Hypothalamus (tissue), 51 donors: ENCODE measurements around the gene PSMB7.
A peak's percentile ranks its signal among the peaks of the same experiment; 100 is the strongest.

Source experiments
- DNase-seq, 51 donors: peaks; one replicate each; lab custom pipeline; 2025; lab: John Stamatoyannopoulos, UW

The PSMB7 gene

DNA sequence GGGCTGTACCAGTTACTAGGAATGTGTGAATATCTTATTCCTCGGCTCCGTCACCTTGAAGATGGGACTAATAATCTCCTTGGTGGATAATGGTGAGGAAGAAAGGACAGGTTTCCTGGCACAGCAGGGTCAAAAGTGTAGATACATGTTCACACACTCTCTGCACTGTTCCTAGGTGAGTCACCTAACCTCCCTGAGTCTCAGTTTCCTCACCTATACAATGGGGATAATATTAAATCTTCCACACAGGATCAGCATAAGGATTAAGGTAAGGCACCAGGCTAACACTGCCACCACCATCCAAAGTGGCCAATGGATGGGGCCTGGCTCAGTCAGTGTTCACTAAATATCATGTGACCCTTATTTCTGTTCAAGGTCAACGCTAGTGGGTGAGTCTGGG lies 66.9 kb downstream of the PSMB7 start:
- no peak for DNase-seq

DNA sequence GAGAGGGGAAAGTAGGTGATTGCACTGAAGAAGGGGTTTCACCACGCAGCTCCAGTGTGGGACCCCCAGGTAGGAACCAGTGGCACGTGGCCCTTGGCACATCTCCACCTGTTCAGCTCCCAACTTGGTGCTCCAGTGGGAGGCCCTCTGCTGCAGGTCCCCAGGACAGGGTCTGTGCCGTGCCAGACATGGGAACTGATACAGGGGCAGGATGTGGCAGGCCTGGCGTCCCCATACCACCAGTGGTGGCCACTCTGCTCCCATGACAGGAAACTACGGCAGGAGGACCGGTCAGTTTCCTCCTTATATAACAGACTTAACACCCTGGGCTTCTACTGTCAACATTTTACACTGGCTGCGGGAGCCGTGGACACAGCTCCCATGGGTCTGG lies 67.3 kb downstream of the PSMB7 start:
- DNase-seq = no peak

GRCh38 chr9:124347206-124347967 lies 67.9 kb downstream of the PSMB7 start:
- DNase-seq = no peak

- DNase-seq = no peak
Measured at GRCh38 chr9:124346347-124347163, 68.7 kb downstream of the PSMB7 start.

- no peak for DNase-seq
Measured at GRCh38 chr9:124345751-124346281, 69.4 kb downstream of the PSMB7 start.

- DNase-seq = no peak
Measured at GRCh38 chr9:124345063-124345462, 70.2 kb downstream of the PSMB7 start.

- no peak for DNase-seq
Measured at GRCh38 chr9:124344291-124345050, 70.8 kb downstream of the PSMB7 start.

GRCh38 chr9:124343533-124344290 lies 71.5 kb downstream of the PSMB7 start:
- DNase-seq = no peak

DNA sequence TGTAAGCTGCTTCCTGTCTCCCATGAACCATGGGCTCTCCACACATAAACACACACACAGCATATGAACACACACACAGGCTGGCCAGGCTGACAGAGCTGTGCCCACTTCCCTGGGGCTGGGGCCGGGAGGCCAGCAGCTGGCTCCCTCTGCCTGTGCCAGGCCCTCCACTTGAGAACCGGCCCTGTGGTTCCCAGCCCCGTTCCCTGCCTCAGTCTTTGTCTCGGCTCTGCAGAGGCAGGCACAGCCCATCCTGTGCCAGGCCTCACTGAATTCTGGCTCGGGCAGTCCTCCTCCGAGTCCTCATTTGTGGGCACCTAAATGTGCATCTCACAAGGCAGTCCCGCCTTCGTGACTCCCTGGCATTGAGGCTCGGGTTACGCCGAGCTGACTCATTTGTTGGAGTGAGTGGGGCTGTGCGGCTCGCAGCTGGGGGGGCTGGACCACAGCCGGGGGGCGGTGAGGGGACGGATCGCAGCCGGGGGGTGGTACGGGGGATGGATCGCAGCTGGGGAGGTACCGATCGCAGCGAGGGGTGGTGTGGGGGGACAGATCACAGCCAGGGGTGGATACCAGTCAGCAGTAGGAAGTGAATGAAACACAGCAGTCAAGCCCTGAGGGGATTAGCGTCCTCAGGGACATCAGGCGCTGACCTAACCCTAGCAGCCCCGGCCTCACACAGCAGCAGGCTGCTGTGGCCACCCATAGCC lies 72.3 kb downstream of the PSMB7 start:
- DNase-seq = peak in 42 of 51 donors; percentile 9 to 85 (median 64)

- no peak for DNase-seq
Measured at GRCh38 chr9:124342402-124342775, 72.9 kb downstream of the PSMB7 start.

- DNase-seq = no peak
Measured at GRCh38 chr9:124341455-124342170, 73.6 kb downstream of the PSMB7 start.

GRCh38 chr9:124340219-124341069 lies 74.8 kb downstream of the PSMB7 start:
- DNase-seq = no peak

DNA sequence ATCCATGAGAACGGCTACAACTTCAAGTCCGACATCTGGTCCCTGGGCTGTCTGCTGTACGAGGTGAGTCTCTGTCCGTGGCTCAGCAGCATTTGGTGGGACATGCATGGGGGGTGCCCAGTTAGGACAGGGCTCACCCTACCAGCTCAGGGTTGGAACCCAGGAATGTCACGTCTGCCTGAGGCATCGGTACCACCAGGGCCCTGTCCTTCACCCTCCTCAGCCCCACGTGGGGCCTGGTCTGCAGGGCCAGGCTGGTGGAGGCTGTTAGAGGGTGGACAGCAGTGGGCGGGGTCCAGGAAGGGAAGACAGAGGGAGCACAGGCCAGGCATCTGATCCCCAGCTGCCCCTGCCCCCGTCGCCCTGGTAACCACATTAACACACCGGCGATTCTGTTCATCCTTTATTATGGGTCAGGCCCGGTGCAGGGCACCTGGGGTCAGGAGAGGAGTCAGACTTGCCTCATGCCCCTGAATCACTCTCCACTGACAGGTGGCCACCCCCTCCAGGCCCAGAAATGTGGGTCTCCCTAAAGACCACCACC lies 75.6 kb downstream of the PSMB7 start:
- DNase-seq = no peak

DNA sequence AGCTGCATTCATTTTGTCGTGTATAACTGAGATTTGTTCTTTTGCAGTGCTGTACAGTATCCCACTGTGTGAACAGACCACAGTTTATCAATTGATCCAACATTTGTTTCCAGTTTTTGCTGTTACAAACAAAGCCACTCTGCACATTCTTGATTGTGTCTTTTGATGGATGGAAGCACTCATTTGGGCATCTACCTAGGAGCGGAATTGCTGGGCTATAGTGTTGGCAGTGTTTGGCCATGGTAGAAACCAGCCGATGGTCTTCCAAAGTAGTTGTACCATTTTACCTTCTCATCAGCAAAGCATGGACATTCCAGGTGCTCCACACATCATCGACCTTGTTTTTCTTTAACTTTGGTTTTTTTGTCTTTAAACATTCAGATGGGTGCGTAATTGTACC lies 77.7 kb downstream of the PSMB7 start:
- no peak for DNase-seq

DNA sequence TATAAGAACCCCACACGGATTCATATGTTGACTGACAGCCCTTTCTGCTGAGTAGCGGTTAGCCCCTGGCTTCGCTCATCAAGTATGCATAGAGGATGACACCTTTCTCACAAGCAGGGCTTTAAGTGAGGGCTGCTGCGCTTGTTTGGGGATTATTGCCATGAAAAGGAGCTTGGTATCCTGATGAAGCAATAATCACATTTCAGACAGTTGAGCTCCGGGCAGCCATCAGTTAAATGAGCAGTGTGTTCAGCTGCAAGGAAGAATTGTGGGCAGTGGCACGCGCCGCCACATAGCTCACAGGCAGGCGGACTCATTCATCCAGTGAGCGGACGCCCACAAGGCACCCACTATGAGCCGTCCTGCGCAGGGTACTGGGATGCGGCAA lies 79.9 kb downstream of the PSMB7 start:
- DNase-seq = no peak

DNA sequence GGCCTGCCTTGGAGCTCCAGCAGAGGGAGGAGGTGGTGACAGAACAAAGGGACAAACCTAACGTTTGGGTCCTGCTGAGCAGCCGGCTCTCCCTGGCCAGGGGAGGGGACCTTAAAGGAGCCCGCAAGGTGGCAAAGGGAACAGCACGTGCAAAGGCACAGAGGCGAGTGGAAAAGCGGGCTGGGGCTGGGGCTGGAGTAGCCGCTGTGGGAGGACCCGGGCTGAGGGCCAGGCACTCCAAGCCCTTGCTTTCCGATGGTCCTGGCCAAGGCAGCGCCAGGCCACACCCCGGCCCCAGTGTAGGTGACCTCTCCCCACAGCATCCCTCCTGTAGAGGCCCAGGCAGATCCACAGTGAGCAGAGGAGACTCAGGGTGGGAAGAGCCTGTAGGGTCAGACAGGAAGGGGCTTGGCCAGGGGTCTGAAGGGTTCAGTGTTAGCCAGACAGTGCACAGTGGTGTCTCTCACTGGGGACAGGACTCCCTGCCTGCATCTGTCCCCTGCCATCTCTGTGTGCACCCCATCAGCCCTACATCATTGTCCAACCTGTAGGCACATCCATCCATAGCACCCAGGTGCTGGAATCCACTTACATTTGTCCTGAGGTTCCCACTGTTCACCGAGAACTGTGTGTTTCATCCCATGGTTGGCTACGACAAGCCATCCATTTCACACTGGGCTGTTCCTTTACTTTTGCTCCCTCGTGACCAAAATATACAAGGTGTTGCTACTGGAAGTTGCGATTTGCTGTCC lies 80.5 kb downstream of the PSMB7 start:
- DNase-seq = no peak

DNA sequence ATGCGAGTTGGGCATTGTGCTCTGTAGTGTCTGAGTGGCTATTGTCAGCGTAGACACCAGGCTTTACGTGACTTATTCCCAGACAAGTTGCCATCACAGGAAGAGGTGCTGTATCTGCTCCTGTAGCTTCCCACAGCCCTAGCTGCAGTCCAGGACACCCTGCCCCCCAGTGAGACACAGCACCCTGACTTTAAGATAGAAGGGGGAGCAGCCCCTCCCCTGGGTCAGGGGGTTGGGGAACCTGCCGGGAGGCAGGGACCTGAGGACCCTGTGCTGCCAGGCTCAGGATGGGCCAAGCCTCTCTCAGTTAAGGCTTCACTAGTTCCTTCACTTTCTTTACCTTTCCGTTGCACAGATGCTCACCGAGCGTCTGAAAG lies 82.1 kb downstream of the PSMB7 start:
- DNase-seq = no peak
